ENCODE data around the gene SLC9A9.
A peak's percentile ranks its signal among the peaks of the same experiment; 100 is the strongest.
"Not testable (repeated sequence)": the region's sequence is repeated elsewhere in the genome, so short reads cannot be mapped to it uniquely, and the experiment has no call there.

Gene SLC9A9

GRCh38 chr3:143302638-143303171 is 545.6 kb downstream of the SLC9A9 start:
- peak; percentile 25 for DNase-seq

- no peak for DNase-seq
Measured at GRCh38 chr3:143301031-143301901, 547.0 kb downstream of the SLC9A9 start.

- no peak for DNase-seq
Measured at GRCh38 chr3:143298886-143299535, 549.3 kb downstream of the SLC9A9 start.

GRCh38 chr3:143298380-143298779 is 549.9 kb downstream of the SLC9A9 start:
- DNase-seq: no peak

- no peak for DNase-seq
Measured at GRCh38 chr3:143295201-143296080, 552.8 kb downstream of the SLC9A9 start.

GRCh38 chr3:143294188-143294587 is 554.1 kb downstream of the SLC9A9 start:
- DNase-seq: no peak

- no peak for DNase-seq
Measured at GRCh38 chr3:143291836-143292447, 556.3 kb downstream of the SLC9A9 start.

- no peak for DNase-seq
Measured at GRCh38 chr3:143288944-143289343, 559.3 kb downstream of the SLC9A9 start.

- DNase-seq: no peak
Measured at GRCh38 chr3:143287403-143287802, 560.9 kb downstream of the SLC9A9 start.

- DNase-seq: no peak
Measured at GRCh38 chr3:143286392-143287010, 561.8 kb downstream of the SLC9A9 start.

- DNase-seq: no peak
Measured at GRCh38 chr3:143283432-143284128, 564.7 kb downstream of the SLC9A9 start.

- DNase-seq: no peak
Measured at GRCh38 chr3:143280984-143281383, 567.3 kb downstream of the SLC9A9 start.

- not testable (repeated sequence) for DNase-seq
Measured at GRCh38 chr3:143279567-143279966, 568.7 kb downstream of the SLC9A9 start.

- no peak for DNase-seq
Measured at GRCh38 chr3:143278721-143279120, 569.5 kb downstream of the SLC9A9 start.

GRCh38 chr3:143277531-143277930 is 570.7 kb downstream of the SLC9A9 start:
- no peak for DNase-seq

GRCh38 chr3:143276592-143276991 is 571.7 kb downstream of the SLC9A9 start:
- DNase-seq: no peak

- no peak for DNase-seq
Measured at GRCh38 chr3:143273975-143274690, 574.1 kb downstream of the SLC9A9 start.

GRCh38 chr3:143271136-143271535 is 577.1 kb downstream of the SLC9A9 start:
- DNase-seq: no peak

GRCh38 chr3:143269741-143270140 is 578.5 kb downstream of the SLC9A9 start:
- DNase-seq: no peak

- DNase-seq: no peak
Measured at GRCh38 chr3:143267989-143268388, 580.3 kb downstream of the SLC9A9 start.

- no peak for DNase-seq
Measured at GRCh38 chr3:143266927-143267326, 581.3 kb downstream of the SLC9A9 start.
